ENCODE measurements around the gene GATA3.

The GATA3 gene

GRCh38 chr10:8051109-8051821 lies 3.2 kb upstream of the GATA3 start:
- no peak for DNase-seq

GRCh38 chr10:8051851-8052257 lies 2.6 kb upstream of the GATA3 start:
- no peak for DNase-seq

- DNase-seq, result no peak
Measured at GRCh38 chr10:8052341-8052955, 2.0 kb upstream of the GATA3 start.

- no peak for DNase-seq
Measured at GRCh38 chr10:8052956-8053445, 1.5 kb upstream of the GATA3 start.

DNA sequence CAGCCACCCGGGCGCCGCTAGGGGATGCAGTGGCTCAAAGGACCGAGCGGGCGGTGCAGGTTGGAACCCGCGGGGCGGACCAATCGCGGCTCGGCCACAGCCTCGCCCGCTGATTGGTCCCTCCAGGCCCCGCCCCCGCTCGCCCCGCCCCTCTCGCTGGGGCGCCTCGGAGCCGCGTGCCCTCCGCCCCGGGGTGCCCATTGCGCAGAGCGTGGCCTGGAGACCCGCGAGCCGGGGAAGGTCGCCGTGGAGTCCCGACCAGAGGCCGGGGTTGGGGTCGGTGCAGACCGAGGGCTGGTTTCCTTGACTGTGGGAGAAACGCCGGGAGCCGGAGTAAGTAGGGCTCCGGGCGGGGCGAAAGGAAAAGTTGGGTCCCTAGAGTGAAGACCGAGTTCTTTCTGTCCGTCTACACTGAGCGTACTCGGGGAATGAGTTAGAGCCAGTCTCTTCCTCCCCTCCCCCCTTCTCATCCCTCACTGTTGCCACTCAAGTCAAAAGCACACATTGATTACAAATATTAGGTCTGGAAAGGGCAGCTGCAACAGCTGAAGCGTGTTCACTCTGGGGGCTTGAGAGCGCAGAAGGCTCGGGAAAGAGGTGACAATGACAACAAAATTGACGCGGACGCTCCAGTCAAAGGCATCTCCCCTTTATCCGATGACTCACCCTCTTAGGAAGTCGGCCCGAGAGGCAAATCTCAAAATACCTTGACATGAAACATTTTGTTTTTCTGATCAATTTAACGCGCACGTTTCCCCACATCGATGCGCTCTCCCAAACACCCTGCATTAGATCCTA lies 843 bp upstream of the GATA3 start:
- DNase-seq, result peak; percentile 85

DNA sequence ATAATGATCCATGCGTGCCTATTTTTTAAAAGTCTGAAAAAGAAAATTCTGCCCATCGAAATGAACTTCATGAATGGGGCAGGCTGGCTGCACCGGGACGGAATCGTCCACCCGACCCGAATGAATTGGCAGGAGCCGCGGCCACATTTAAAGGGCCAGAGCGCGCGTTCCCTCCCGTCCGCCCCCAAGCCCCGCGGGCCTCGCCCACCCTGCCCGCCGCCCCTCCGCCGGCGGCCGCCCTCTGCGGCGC lies 319 bp upstream of the GATA3 start:
- DNase-seq, result no peak

GRCh38 chr10:8055420-8056349 lies 1.2 kb downstream of the GATA3 start:
- DNase-seq, result no peak

GRCh38 chr10:8056378-8056777 lies 1.9 kb downstream of the GATA3 start:
- no peak for DNase-seq

DNA sequence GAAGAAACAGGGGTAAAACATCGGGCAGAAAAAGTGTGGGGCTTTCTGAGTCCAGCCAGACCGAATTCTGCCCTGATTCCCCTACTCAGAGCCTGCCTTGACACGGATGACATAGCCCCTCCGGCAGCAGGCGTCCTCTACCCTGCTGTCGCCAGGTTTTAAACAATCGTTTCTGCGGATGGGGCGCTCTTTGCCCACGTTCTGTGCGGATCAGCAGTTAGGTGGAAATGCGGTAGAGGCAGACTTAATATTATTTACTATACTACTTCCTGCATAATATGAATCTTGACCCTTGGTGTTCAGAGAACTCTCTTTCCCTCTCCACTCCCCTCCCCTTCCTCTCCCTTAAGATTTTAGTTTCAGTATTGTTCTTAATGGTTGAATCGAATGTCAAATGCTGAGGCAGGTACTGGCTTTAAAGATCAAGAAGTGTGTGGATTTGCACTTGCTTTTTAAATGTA lies 2.4 kb downstream of the GATA3 start:
- peak; percentile 47 for DNase-seq

- DNase-seq, result no peak
Measured at GRCh38 chr10:8057636-8058273, 3.3 kb downstream of the GATA3 start.

DNA sequence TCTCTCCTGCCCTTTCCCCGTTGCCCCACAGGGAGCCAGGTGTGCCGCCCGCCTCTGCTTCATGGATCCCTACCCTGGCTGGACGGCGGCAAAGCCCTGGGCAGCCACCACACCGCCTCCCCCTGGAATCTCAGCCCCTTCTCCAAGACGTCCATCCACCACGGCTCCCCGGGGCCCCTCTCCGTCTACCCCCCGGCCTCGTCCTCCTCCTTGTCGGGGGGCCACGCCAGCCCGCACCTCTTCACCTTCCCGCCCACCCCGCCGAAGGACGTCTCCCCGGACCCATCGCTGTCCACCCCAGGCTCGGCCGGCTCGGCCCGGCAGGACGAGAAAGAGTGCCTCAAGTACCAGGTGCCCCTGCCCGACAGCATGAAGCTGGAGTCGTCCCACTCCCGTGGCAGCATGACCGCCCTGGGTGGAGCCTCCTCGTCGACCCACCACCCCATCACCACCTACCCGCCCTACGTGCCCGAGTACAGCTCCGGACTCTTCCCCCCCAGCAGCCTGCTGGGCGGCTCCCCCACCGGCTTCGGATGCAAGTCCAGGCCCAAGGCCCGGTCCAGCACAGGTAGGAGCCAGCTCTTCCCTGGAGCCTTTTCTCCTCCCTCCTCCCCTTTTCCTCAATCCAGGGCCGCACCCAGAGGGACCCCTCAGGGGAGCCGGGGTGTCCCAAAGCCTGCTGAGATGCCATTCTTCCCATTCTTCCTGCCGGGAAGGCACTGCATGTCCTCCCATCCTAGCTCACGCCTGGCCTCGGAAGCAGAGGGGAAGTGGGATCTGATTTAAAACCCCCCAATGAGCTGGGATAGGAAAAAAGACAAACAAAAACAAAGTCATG lies 4.0 kb downstream of the GATA3 start:
- DNase-seq, result no peak

GRCh38 chr10:8059191-8059936 lies 4.9 kb downstream of the GATA3 start:
- no peak for DNase-seq

DNA sequence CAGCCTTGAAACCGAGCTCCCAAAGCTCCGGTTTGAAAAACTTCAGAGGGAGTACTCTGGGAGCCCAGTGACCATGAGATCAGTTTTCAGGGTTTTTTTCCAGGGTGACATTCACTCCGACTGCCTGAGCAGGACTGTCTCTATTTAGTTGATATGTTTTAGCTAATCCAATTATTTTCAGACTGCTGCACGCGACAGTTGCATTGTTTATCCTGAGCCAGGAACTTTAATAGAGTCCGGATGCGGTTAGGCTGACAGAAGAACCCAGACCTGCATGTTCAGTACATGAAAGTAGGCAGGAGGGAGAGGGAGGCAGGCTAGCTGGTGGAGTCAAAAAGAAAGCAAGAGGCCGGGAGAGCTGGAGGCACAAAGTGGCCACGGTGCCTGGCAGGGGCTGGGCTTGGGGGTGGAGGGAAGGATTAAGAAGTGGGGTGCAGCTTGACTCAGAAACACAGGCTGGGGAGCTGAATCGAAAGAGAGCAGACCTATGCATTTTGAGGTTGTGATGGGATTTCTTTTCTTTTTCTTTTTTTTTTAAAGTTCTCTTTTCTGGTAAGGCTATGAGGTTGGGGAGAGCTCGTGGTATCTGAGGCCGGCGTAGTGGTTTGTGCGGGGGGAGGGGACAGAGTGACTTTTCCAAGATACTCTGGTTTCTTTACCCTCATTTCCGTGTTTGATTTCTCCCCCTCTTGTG lies 5.7 kb downstream of the GATA3 start:
- peak; percentile 48 for DNase-seq

DNA sequence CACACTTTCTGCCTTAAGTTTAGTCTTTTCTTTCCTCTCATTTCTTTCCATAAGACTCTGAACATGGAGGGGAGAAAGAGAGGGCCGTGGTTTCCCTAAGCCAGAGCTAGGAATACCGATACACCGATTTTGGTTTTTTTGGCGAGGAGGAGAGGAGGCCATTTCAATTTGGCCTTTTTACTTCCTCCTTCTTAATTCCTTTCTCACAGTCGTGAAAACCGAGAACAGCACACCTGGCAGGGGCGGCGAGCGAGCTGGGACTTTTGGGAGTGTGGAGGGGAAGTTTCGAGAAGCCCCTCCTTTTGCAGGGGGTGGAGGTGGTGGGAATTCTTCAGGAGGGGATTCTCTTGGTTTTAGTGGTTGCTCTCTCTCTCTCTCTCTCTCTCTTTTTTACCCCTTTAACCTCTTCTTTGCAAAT lies 6.2 kb downstream of the GATA3 start:
- DNase-seq, result no peak

DNA sequence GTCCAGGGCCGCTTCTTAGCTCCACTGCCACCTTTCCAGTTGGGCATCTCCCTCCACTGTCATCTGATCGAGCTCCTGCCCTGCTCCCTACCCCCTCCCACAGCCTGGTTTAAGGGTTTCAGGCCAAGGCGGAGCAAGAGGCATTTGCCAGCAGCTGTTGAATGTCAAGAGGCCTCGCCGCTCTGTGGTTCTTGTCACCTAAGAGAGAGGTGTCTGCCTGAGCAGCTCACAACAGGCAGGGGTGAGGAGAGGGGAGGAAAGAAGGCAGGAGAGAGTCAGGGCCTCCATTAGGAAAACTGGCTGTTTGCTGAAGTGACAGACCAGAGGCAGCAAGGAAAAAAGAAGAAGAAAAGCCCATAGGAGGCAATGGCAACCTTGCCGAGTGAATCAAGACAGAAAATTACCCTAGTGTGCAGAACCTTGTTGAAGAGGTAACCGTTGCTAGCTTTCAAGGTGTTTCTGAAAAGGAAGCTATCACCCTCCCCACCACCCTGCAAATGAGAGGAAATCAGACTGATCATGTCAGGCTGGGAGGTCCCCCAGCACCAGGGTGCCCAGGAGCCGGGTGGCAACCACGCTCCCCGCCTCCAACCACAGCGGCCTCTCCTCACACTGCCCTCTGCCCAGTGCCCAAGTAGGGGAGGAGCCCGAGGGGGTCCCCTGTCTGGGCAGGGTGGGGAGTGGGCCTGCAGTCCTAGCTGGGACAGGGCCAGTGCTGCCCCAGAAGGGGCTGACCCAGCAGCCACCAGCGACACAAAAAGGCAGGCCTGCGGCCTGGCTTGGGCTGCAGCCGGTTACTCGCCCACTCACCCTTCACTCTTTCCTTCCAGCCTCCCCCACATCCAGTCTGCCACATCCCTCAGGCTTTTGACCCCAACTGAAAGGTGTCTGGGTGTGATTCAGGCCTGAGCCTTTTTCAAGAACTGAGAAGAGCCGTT lies 7.1 kb downstream of the GATA3 start:
- peak; percentile 40 for DNase-seq

DNA sequence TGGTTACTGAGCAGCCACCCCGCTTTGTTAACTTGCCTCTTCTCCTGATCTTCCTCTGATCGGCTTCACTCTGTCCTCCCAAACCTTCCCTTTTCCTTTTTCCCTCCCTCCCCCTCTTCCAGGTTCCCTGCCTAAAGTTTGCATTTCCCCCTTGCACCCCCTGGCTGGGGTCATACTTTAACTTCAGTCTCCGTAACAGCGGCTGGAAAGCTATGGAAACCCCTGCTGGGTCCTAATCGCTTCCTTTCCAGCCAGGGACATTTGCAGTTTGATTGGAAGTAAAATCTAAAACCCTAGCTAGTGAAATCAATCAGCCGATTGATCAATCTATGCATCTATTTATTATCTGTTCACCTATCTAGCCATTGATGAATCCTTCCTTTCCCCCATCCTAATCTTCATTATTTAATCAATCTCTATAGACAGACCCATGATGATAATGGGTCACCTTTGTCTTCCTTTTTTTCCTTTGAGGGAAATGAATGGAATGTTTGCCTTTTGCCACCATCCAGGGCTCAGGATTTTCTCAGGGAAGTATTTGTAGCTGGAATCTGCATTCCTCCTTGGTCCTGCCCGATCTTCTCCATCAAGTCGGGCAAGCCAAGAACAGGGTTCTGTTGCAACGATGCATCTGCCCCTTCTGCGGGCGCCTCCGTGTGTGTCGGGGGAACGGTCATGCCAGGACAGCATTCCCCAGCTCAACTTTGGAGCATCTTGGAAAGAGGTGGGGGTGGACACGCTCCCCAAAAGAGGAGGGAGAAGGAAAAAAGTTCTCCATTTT lies 8.8 kb downstream of the GATA3 start:
- no peak for DNase-seq

- no peak for DNase-seq
Measured at GRCh38 chr10:8063935-8064334, 9.4 kb downstream of the GATA3 start.

- DNase-seq, result no peak
Measured at GRCh38 chr10:8064436-8064835, 9.9 kb downstream of the GATA3 start.

Measured in effector CD4-positive, alpha-beta T cell (primary cell).